Activated naive CD8-positive, alpha-beta T cell treated with anti-CD3 and anti-CD28 coated beads, Interleukin-2, amount 10 ng/mL, durations not matched to agents 7 days and 5 days (primary cell): ENCODE results near the gene MARK2. TPM values are rescaled to one million over a fixed set of nuclear protein-coding genes. Genes with fewer than 3 reads are reported as not detected.
A peak's percentile ranks its signal among the peaks of the same experiment; 100 is the strongest.

Source experiments
- ATAC-seq: fragments of 150-1000 bp; cut with Tn5 transposase; one replicate; pipeline ENCODE4 v1.10.0; 2021; ENCODE audit warnings: low read depth, moderate library complexity
- POLR2A ChIA-PET: fragments of 350-600 bp; sonication (Branson Sonifier 250); formaldehyde crosslinking; loops from one replicate; lab custom pipeline; 2021; ENCODE audit warnings: antibody characterized with exemption; lab: Charles Lee
- DNase-seq: peaks from one replicate; pipeline ENCODE4 v3.0.0; 2021
- H3K27ac Mint-ChIP-seq: one replicate; pipeline ENCODE4 v1.8.0; 2022; ENCODE audit warnings: mild to moderate bottlenecking, mixed read lengths
- H3K27me3 Mint-ChIP-seq: one replicate; pipeline ENCODE4 v1.8.0; 2022; ENCODE audit warnings: mild to moderate bottlenecking, moderate library complexity, mixed read lengths
- H3K36me3 Mint-ChIP-seq: one replicate; pipeline ENCODE4 v1.8.0; 2021; ENCODE audit warnings: mild to moderate bottlenecking, mixed read lengths
- H3K4me1 Mint-ChIP-seq: one replicate; pipeline ENCODE4 v1.8.0; 2021; ENCODE audit warnings: mixed read lengths
- H3K4me3 Mint-ChIP-seq: one replicate; pipeline ENCODE4 v1.8.0; 2022; ENCODE audit warnings: mild to moderate bottlenecking, moderate library complexity, mixed read lengths
- H3K9me3 Mint-ChIP-seq: one replicate; pipeline ENCODE4 v1.8.0; 2021; ENCODE audit warnings: mixed read lengths
- total RNA-seq, 2 experiments: library from RNA; stranded (reverse); gene quantifications; one replicate each; pipeline ENCODE4 v1.2.3, GENCODE V29; 2021

The MARK2 gene
- total RNA-seq, 2 experiments from 2014 or later, result 60.6 to 62.3 TPM

GRCh38 chr11:63913866-63914830, 75.2 kb downstream of the MARK2 start:
- peaks cover 2% of the 10 kb centered on the region for H3K36me3 Mint-ChIP-seq
- no peaks in the 10 kb centered on the region for H3K9me3 Mint-ChIP-seq
- peaks cover 5% of the 10 kb centered on the region for H3K27me3 Mint-ChIP-seq
- no peak overlapping the region for H3K4me3 Mint-ChIP-seq
- peaks cover 8% of the 10 kb centered on the region for H3K4me1 Mint-ChIP-seq
- no peak for ATAC-seq
- no peak for DNase-seq
- POLR2A ChIA-PET, result interaction anchor here (0.8 to 1.1 kb wide), 2 partner anchors 22 to 76 kb away, joined by 3 to 7 read pairs; no protein-coding TSS in a partner anchor
- H3K27ac Mint-ChIP-seq, result no peak overlapping the region

GRCh38 chr11:63914896-63915691, 76.2 kb downstream of the MARK2 start:
- POLR2A ChIA-PET, result interaction anchor here (0.8 to 1.1 kb wide), 2 partner anchors 23 to 77 kb away, joined by 3 to 7 read pairs; no protein-coding TSS in a partner anchor
- Mint-ChIP-seq H3K27ac (peak overlapping the region; percentile 46), H3K4me3 (no peak overlapping the region), H3K9me3 (no peaks in the 10 kb centered on the region), H3K36me3 (peaks cover 2% of the 10 kb centered on the region), H3K4me1 (peaks cover 8% of the 10 kb centered on the region), H3K27me3 (peaks cover 5% of the 10 kb centered on the region)
- ATAC-seq, result no peak
- DNase-seq, result no peak

DNA sequence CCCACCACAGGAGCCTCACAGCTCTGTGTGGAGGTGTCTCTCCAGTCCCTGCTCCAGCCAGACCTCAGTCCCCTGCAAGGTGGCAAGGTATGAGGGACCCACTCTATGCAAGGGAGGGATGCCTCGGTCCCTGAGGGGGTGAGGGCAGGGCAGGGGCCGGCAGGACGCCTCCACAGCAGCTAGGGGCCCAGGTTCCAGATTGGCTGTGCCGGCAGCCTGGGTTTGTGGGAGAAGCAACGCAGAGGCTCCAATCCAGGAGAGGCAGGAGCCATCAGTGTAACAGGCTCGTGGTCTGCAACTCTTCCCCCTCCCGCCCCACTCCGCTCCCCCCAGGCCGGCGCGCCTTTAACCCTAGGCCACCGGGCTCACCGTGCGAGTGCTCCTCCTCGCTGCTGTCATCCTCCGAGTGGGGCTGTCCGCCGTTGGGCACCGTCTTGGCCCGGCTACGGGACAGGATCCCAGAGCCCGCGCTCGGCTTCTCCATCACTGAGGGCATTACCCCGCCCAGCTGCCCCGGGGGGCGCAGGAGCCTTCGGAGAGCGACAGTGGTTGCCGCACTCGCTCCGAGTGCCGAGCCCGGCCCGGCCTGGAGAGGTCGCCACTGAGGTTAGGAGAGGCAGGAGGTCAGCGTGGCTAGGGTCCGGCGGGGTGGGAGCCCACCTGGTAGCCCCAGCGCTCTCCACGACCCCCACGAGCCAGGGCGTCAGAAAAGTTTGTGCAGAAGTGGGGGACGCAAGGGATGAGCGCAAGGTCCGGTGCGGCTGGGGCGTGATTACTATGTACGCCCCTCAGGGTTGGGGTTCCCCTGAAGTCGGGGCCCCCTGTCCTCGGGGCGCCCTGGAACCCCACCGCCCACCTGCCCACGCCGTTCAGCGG, 77.3 kb downstream of the MARK2 start:
- POLR2A ChIA-PET, result interaction anchor here (1.4 kb wide), 1 partner anchor 24 kb away, joined by 3 read pairs; no protein-coding TSS in a partner anchor

DNA sequence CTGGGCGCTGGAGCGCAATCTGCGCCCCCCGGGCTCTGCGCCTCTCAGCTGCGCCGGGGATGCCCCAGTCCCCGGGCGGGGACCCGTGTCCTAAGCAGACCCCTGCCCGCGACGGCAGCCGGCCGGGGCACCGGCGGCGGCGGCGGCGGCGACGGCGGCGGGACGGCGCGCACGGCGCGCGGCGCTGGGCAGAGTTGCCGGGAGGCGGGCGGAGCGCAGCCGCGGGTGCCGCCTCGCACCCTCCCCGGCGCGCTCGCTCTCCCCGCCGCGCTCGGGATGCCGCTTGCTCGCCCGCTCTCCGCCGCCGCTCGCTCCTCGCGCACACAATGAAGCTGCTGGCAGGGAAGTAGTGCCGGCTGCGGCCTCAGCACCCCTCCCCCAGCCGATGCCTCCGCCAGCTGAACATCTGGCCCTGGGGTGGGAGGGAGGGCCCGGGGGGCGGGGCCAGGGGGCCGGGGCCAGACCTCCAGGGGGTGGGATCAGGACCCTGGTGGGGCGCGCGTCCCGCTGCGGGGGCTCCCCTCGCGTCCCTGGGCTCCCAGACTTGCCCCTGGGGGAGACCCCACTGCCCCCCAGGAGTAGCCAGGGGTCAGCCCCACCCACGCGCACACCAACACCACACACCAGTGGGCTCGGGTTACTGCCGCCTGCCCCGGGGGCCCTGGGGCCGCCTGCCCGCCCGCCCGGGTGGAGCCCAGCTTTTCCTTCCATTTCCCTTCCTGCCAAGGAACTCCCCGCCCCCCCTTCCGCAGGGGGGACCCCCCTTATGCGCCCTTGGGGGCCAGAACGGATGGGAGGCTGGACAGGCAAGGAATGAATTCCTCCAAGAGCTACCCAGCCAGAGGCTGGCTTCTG, 78.2 kb downstream of the MARK2 start, which contains the start of gene RCOR2:
Gene RCOR2 (minus strand): TSS at position 328 of the 855 bp plus-strand sequence. CDS start 708 bp downstream, outside the sequence.
- H3K27me3 Mint-ChIP-seq, result peaks cover 9% of the 10 kb centered on the region
- peak within 1 kb of the TSS; percentile 85 for H3K4me3 Mint-ChIP-seq
- ATAC-seq, result peak; percentile 73
- peaks cover 8% of the 10 kb centered on the region for H3K4me1 Mint-ChIP-seq
- POLR2A ChIA-PET, result interaction anchor here (0.5 to 1.7 kb wide), 4 partner anchors 25 to 1046 kb away, joined by 3 to 4 read pairs (median 3); no protein-coding TSS in a partner anchor
- no peaks in the 10 kb centered on the region for H3K36me3 Mint-ChIP-seq
- H3K9me3 Mint-ChIP-seq, result no peaks in the 10 kb centered on the region
- H3K27ac Mint-ChIP-seq, result peak within 1 kb of the TSS; percentile 61
- peak; percentile 76 for DNase-seq

More for the DNA sequence above, 77.3 kb downstream of the MARK2 start:
- H3K4me3 Mint-ChIP-seq, result peak overlapping the region; percentile 85
- H3K4me1 Mint-ChIP-seq, result peaks cover 8% of the 10 kb centered on the region
- H3K9me3 Mint-ChIP-seq, result no peaks in the 10 kb centered on the region
- H3K27me3 Mint-ChIP-seq, result peaks cover 5% of the 10 kb centered on the region
- peak; percentile 28 for ATAC-seq
- H3K36me3 Mint-ChIP-seq, result no peaks in the 10 kb centered on the region
- DNase-seq, result peak; percentile 69
- peak overlapping the region; percentile 54 for H3K27ac Mint-ChIP-seq

DNA sequence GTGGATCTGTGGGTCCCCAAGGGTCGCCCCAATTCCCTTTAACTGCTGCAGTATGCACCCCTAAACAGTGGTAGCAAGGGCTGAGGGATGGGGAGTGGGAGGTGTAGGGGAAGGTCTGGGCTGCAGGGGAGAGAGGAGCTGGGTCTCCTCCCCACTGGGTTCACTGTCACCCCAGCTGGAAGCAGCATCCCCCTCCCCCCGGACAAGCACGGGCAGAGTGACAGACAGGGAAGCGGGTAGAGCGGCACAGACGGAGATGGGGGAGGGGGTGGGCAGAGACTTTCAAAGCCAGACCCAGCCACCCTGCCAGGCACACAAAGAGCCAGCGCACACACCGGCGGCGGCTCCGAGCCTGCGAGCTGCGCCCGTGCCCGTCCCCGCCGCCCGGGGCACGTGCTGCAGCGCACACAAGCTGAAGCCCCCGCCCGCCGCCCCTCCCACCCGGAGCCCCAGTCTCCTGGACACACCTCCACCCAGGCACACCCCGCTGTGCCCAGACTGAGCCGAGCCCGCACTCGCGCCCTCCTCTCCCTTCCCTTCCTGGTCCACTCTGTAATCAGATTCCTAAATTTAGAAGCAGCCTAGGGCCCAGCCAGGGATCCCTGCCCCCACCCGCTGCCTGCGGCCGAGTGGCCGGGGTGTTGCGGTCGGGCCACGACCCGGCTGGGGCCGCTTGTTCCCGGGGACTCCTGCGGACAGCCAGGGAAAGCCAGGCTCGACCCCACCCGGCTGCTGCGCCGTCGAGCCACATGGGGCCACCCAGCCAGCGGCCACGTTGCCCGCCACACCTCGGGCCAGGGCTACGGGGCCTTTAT, 79.0 kb downstream of the MARK2 start:
- Mint-ChIP-seq H3K4me1 (peaks cover 8% of the 10 kb centered on the region), H3K9me3 (no peaks in the 10 kb centered on the region), H3K36me3 (no peaks in the 10 kb centered on the region), H3K4me3 (peak overlapping the region; percentile 69), H3K27ac (peak overlapping the region; percentile 61), H3K27me3 (peaks cover 16% of the 10 kb centered on the region)
- POLR2A ChIA-PET, result interaction anchor here (0.5 to 1.7 kb wide), 4 partner anchors 26 to 1047 kb away, joined by 3 to 4 read pairs (median 3); no protein-coding TSS in a partner anchor
- ATAC-seq (no peak), DNase-seq (no peak)

DNA sequence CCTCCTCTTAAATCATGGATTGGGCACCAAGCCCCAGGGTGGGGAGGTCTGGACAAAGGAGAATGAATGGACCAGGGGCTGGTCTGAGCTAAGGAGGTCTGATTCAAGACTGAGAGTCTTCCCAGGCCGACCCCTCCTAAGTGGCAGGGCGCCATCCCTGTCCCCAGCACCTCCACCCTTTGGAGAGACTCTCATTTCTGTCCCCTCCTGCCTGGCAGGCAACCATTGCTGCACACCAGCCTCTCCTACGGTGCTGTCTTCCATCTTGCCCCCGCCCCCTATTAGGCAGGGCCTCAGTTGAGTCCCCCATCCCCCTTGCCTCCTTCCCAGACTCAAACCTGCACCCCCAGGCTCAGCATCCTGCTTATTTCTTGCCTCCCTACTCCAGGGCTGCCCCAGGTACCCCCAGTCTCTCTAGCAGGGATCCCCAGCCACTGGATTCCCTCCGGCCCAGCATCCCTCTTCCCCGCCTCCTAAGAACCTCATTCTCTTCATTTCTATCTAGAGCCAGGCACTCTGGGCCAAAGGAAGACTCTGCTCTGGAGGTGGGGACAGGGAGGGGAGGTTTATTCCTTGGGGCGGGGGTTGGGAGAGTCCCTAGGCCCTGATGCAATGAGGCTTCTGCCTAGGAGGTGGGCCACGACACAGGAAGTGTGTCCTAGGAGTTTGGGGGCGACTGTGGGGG, 79.7 kb downstream of the MARK2 start:
- H3K4me3 Mint-ChIP-seq, result peak overlapping the region; percentile 56
- POLR2A ChIA-PET, result interaction anchor here (0.8 to 1.7 kb wide), 2 partner anchors 27 to 44 kb away, joined by 3 to 4 read pairs; no protein-coding TSS in a partner anchor
- H3K4me1 Mint-ChIP-seq, result peaks cover 8% of the 10 kb centered on the region
- H3K36me3 Mint-ChIP-seq, result no peaks in the 10 kb centered on the region
- peaks cover 18% of the 10 kb centered on the region for H3K27me3 Mint-ChIP-seq
- no peak overlapping the region for H3K27ac Mint-ChIP-seq
- ATAC-seq (no peak), DNase-seq (no peak)
- H3K9me3 Mint-ChIP-seq, result no peaks in the 10 kb centered on the region

- peaks cover 8% of the 10 kb centered on the region for H3K4me1 Mint-ChIP-seq
- no peaks in the 10 kb centered on the region for H3K36me3 Mint-ChIP-seq
- POLR2A ChIA-PET, result interaction anchor here (0.8 kb wide), 1 partner anchor 44 kb away, joined by 3 read pairs; no protein-coding TSS in a partner anchor
- peaks cover 23% of the 10 kb centered on the region for H3K27me3 Mint-ChIP-seq
- DNase-seq, result no peak
- no peaks in the 10 kb centered on the region for H3K9me3 Mint-ChIP-seq
- H3K4me3 Mint-ChIP-seq, result no peak overlapping the region
- H3K27ac Mint-ChIP-seq, result no peak overlapping the region
- ATAC-seq, result no peak
Measured at GRCh38 chr11:63919267-63920125, 80.6 kb downstream of the MARK2 start.

DNA sequence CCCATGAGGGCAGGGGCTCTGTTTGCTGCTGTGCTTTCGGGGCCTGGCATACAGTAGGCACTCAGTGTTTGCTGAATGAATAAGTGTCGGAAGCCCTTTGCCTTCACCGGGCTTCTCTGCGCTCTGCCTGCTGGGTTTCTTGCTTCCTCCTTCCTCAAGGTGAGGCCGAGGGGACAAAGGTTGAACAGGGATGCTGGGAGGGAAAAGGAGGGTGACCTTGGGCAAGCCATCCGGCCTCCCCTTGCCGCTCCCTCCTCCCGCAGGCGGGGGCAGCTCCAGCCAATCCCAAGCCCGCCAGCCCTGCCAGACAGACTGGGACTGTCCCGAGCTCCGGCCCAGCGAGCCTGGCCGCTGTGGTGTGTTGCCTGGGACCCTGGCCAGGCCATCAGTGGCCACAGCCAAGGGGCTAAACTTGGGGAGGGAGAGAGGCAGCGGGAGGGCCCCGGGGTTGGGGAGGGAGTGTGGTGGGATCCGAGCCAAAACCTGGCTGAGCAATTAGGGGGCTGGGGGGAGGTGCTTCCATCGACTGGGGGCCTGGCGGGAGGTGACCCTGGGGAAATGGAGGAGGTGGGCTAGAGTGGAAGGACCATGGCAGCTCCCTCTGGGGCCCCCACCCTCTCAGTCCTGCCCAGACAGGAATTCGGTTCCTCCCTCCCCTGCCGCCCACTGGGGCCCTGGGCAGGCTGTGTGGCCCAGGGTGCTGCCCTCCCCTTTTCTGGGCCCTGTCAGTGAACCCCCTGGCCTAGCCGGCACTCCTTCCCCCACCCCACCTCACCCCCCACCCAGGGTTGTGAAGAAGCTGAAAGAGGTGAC, 81.4 kb downstream of the MARK2 start:
- Mint-ChIP-seq H3K9me3 (no peaks in the 10 kb centered on the region), H3K4me1 (peaks cover 8% of the 10 kb centered on the region), H3K4me3 (no peak overlapping the region), H3K27ac (no peak overlapping the region), H3K27me3 (peaks cover 23% of the 10 kb centered on the region), H3K36me3 (no peaks in the 10 kb centered on the region)
- DNase-seq (no peak), ATAC-seq (no peak)
- POLR2A ChIA-PET, result no interaction called here

GRCh38 chr11:63920939-63921417, 82.1 kb downstream of the MARK2 start:
- H3K36me3 Mint-ChIP-seq, result no peaks in the 10 kb centered on the region
- POLR2A ChIA-PET, result no interaction called here

More at GRCh38 chr11:63920939-63921417, 82.1 kb downstream of the MARK2 start:
- Mint-ChIP-seq H3K9me3 (no peaks in the 10 kb centered on the region), H3K27ac (no peak overlapping the region), H3K4me1 (peaks cover 8% of the 10 kb centered on the region), H3K27me3 (peaks cover 23% of the 10 kb centered on the region), H3K4me3 (no peak overlapping the region)
- DNase-seq, result no peak
- no peak for ATAC-seq
